Measurements from ENCODE around the gene PPP1R12B. TPM values are rescaled to one million over a fixed set of nuclear protein-coding genes. Genes with fewer than 3 reads are reported as not detected.

PPP1R12B gene
- total RNA-seq, 1 experiment from 2014 or later: 33.3 TPM

DNA sequence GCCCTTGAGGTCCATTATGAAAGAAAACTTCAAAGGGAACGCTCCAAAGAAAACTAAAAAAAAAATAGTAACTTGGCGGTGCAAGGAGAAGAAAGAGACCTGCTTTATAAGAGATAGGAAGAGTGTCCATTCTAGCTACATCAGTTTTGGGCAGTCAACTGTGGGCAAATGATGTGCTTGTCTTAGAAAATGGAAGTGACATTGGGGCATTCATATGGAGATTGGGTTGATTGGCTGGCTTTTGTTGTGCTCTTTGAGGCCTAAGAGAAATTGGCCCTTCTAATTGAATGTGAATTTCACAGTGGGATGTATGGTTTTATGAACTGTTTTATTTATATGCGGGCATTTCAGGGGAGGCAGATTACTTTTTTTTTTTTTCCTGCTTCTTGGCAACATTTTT, 13.2 kb downstream of the PPP1R12B start:
- Histone ChIP-seq H3K4me3 (no peak overlapping the region), H3K27me3 (ENCODE audit: insufficient read depth, low read depth) (no peaks in the 10 kb centered on the region), H2AFZ (no peak overlapping the region), H3F3A (ENCODE audit: insufficient read depth, low read depth) (peaks cover 22% of the 10 kb centered on the region), H3K9me3 (ENCODE audit: insufficient read depth, low read depth) (0 out of 2 replicates have a peak, but pooled peaks cover 3% of the 10 kb centered on the region), H3K79me2 (ENCODE audit: low read depth) (peaks cover 82% of the 10 kb centered on the region), H3K27ac (no peak overlapping the region), H3K9me2 (ENCODE audit: insufficient read depth) (no peaks in the 10 kb centered on the region), H3K4me1 (replicated peaks; ENCODE audit: insufficient read depth) (peaks cover 9% of the 10 kb centered on the region; the same call in 1 of the 2 replicates), H4K20me1 (ENCODE audit: insufficient read depth) (0 out of 2 replicates have a peak, but pooled peaks cover 8% of the 10 kb centered on the region), H3K4me2 (no peak overlapping the region), H3K36me3 (ENCODE audit: low read depth) (no peaks in the 10 kb centered on the region)
- TF ChIP-seq EZH2 (IDR thresholded peaks at IDR 0.05; ENCODE audit: low read depth): no peak
- DNase-seq: no peak
- BruUV-seq (replicated peaks): no TSS peak
- intact Hi-C loops (cut with micrococcal nuclease; ENCODE audit: unreplicated experiment): no loop called here
- CTCF ChIA-PET: no interaction called here
- POLR2A ChIA-PET (ENCODE audit: unreplicated experiment): no interaction called here

DNA sequence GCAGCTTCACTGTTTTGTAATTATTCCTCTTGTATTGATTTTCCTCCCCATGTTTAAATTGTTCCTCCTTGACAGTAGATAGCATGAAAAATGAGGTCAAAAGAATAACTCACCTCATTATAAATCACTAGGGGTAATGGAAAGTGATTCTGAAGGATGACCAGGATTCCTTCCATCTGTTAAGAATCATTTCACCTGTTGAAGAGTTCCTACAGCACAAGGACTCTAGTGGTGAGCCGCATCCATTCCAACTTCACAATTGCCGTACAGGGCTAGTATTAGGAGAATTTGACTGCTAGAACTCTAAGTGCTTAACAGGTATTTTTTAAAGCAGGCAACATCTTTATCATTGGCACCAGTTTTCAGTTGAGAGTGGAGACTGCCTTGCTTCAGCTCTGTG, 13.7 kb downstream of the PPP1R12B start:
- DNase-seq: no peak
- H3K4me1 ChIP-seq (replicated peaks; ENCODE audit: insufficient read depth): peaks cover 4% of the 10 kb centered on the region; the same call in 1 of the 2 replicates
- no peaks in the 10 kb centered on the region for H3K9me2 ChIP-seq (ENCODE audit: insufficient read depth)
- H4K20me1 ChIP-seq (ENCODE audit: insufficient read depth): 0 out of 2 replicates have a peak, but pooled peaks cover 8% of the 10 kb centered on the region
- H3F3A ChIP-seq (ENCODE audit: insufficient read depth, low read depth): peaks cover 17% of the 10 kb centered on the region; the same call in 1 of the 2 replicates
- intact Hi-C loops (cut with micrococcal nuclease; ENCODE audit: unreplicated experiment): no loop called here
- no peak overlapping the region for H2AFZ ChIP-seq
- 0 out of 2 replicates have a peak, but pooled peaks cover 3% of the 10 kb centered on the region for H3K9me3 ChIP-seq (ENCODE audit: insufficient read depth, low read depth)
- ChIA-PET CTCF (no interaction called here), POLR2A (ENCODE audit: unreplicated experiment) (no interaction called here)
- H3K4me2 ChIP-seq: no peak overlapping the region
- no TSS peak for BruUV-seq (replicated peaks)
- TF ChIP-seq, protein P1, sequence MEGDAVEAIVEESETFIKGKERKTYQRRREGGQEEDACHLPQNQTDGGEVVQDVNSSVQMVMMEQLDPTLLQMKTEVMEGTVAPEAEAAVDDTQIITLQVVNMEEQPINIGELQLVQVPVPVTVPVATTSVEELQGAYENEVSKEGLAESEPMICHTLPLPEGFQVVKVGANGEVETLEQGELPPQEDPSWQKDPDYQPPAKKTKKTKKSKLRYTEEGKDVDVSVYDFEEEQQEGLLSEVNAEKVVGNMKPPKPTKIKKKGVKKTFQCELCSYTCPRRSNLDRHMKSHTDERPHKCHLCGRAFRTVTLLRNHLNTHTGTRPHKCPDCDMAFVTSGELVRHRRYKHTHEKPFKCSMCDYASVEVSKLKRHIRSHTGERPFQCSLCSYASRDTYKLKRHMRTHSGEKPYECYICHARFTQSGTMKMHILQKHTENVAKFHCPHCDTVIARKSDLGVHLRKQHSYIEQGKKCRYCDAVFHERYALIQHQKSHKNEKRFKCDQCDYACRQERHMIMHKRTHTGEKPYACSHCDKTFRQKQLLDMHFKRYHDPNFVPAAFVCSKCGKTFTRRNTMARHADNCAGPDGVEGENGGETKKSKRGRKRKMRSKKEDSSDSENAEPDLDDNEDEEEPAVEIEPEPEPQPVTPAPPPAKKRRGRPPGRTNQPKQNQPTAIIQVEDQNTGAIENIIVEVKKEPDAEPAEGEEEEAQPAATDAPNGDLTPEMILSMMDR (conservative IDR thresholded peaks at IDR 0.05): no peak
- no peak for TF ChIP-seq EZH2 (IDR thresholded peaks at IDR 0.05; ENCODE audit: low read depth)
- no peaks in the 10 kb centered on the region for H3K36me3 ChIP-seq (ENCODE audit: low read depth)
- H3K27me3 ChIP-seq (ENCODE audit: insufficient read depth, low read depth): no peaks in the 10 kb centered on the region
- H3K79me2 ChIP-seq (ENCODE audit: low read depth): peaks cover 82% of the 10 kb centered on the region
- no peak overlapping the region for H3K27ac ChIP-seq
- no peak overlapping the region for H3K4me3 ChIP-seq

DNA sequence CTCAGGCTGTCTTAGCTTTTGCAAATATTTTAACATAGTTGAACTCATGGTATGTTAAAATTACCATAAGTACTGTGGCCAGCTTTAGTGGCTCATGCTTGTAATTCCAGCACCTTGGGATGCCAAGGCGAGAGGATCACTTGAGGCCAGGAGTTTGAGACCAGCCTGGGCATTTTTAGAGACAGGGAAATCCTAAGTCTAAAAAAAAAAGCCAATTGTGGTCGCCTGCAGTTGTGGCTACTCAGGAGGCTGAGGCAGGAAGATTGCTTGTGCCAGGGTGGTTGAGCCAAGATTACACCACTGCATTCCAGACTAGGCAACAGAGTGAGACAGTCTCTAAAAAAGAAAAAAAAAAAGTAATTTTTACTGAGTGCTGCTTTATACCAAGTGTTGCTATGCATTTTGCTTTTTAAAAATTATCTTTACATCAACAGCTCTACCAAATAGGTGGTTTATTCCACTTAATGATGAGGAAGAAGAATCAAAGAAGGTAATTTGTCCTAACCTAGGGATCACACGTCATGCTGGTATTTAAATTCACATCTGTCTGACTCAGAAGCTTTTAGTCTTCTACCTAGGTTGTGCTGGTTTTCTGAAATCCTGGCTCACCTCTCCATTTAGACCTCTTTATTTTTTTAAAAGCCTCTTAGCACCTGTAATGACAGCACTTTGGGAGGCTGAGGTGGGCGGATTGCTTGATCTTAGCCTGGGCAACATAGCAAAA, 16.8 kb downstream of the PPP1R12B start:
- BruUV-seq (replicated peaks): no TSS peak
- no peaks in the 10 kb centered on the region for H3K36me3 ChIP-seq (ENCODE audit: low read depth)
- no peak overlapping the region for H3K4me3 ChIP-seq
- intact Hi-C loops (cut with micrococcal nuclease; ENCODE audit: unreplicated experiment): no loop called here
- peaks cover 61% of the 10 kb centered on the region for H3K79me2 ChIP-seq (ENCODE audit: low read depth)
- no peak overlapping the region for H2AFZ ChIP-seq
- H3F3A ChIP-seq (ENCODE audit: insufficient read depth, low read depth): peaks cover 11% of the 10 kb centered on the region; the same call in 1 of the 2 replicates
- no peak for TF ChIP-seq EZH2 (IDR thresholded peaks at IDR 0.05; ENCODE audit: low read depth)
- TF ChIP-seq, protein P1 (conservative IDR thresholded peaks at IDR 0.05): no peak
- no peaks in the 10 kb centered on the region for H3K27me3 ChIP-seq (ENCODE audit: insufficient read depth, low read depth)
- POLR2A ChIA-PET (ENCODE audit: unreplicated experiment): no interaction called here
- H4K20me1 ChIP-seq (ENCODE audit: insufficient read depth): 0 out of 2 replicates have a peak, but pooled peaks cover 8% of the 10 kb centered on the region
- 0 out of 2 replicates have a peak, but pooled peaks cover 1% of the 10 kb centered on the region for H3K9me3 ChIP-seq (ENCODE audit: insufficient read depth, low read depth)
- H3K4me1 ChIP-seq (replicated peaks; ENCODE audit: insufficient read depth): no peaks in the 10 kb centered on the region
- CTCF ChIA-PET: no interaction called here
- DNase-seq: no peak
- peak overlapping the region; percentile 30 for H3K27ac ChIP-seq
- H3K4me2 ChIP-seq: no peak overlapping the region
- H3K9me2 ChIP-seq (ENCODE audit: insufficient read depth): no peaks in the 10 kb centered on the region
